LNCaP clone FGC (cell line): ENCODE data around the gene SSPN.

Experiments
- DNase-seq: peaks from one replicate; pipeline ENCODE4 v3.0.0-alpha.2; 2011; ENCODE audit warnings: low read depth
- H3K4me3 ChIP-seq: 2 replicates; pipeline ENCODE4 v1.5.1; 2011; ENCODE audit warnings: mild to moderate bottlenecking, low read depth, low read length, control low read depth
- TF ChIP-seq, protein P1 (sequence below): IDR thresholded peaks from 2 replicates; pipeline ENCODE4 v1.5.1; 2012; ENCODE audit warnings: mild to moderate bottlenecking; ENCODE audit not compliant: control insufficient read depth, insufficient read depth; ENCODE audit errors: extremely low read depth

Gene SSPN

DNA sequence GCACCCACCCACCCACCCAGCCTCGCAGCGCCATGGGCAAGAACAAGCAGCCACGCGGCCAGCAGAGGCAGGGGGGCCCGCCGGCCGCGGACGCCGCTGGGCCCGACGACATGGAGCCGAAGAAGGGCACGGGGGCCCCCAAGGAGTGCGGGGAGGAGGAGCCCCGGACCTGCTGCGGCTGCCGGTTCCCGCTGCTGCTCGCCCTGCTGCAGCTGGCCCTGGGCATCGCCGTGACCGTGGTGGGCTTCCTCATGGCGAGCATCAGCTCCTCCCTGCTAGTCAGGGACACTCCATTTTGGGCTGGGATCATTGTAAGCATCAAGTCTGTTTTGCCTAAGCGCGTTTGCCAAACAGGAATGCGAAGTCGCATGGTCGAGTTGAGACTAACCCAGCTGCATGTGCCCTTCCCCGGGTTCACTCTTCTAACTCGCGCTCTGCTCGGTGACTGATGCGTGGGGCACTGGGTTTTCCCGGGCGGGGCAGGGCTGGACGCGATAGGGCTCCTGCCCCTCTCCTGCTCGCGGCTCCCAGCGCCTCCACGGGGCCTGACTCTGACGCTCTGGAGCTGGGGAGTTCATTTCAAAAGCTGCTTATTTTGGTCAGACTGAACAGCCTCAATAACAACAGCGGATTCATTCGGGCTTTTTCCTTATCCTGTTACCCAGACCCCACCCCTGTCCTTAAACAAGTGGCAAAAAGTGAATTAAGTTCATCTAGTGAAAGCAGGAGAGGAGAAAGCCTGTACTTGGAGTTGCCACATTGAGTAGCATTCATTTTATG is 458 bp downstream of the SSPN start:
- TF ChIP-seq, protein P1, sequence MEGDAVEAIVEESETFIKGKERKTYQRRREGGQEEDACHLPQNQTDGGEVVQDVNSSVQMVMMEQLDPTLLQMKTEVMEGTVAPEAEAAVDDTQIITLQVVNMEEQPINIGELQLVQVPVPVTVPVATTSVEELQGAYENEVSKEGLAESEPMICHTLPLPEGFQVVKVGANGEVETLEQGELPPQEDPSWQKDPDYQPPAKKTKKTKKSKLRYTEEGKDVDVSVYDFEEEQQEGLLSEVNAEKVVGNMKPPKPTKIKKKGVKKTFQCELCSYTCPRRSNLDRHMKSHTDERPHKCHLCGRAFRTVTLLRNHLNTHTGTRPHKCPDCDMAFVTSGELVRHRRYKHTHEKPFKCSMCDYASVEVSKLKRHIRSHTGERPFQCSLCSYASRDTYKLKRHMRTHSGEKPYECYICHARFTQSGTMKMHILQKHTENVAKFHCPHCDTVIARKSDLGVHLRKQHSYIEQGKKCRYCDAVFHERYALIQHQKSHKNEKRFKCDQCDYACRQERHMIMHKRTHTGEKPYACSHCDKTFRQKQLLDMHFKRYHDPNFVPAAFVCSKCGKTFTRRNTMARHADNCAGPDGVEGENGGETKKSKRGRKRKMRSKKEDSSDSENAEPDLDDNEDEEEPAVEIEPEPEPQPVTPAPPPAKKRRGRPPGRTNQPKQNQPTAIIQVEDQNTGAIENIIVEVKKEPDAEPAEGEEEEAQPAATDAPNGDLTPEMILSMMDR = no peak
- H3K4me3 ChIP-seq = no peak overlapping the region
- DNase-seq = no peak

DNA sequence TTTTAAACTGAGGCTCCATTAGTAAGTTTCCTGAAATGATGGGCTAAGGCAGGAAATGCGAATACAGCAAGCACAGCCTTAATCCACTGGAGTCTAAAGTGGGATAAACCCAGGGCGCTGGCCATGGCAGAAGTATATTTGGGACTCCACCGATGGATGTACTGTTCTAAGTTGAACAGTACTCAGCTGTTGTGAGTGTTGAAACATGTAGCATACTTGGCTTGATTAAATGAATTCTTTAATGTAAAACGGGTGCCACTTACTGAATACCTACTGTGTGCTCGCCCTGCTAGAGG is 996 bp downstream of the SSPN start:
- no peak for DNase-seq
- H3K4me3 ChIP-seq = no peak overlapping the region
- TF ChIP-seq, protein P1 = no peak

DNA sequence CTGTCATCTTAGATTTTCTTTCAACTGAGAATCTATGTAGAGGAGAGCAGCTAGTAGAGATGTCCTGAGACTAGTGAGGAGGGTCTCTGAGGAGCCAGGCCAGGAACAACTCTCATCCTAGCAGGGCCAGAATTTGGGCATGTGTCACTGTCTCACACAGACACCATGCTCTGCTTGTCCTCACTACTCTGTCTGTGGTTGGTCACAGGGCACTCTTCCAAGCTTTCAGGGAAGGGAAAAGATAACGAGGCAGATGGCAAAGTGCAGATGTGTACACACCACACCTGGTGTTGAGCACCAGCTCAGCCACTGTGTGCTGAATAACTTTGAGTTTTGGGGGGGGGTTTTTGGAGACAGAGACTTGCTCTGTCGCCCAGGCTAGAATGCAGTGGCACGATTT is 2.5 kb downstream of the SSPN start:
- TF ChIP-seq, protein P1 = no peak
- DNase-seq = no peak

DNA sequence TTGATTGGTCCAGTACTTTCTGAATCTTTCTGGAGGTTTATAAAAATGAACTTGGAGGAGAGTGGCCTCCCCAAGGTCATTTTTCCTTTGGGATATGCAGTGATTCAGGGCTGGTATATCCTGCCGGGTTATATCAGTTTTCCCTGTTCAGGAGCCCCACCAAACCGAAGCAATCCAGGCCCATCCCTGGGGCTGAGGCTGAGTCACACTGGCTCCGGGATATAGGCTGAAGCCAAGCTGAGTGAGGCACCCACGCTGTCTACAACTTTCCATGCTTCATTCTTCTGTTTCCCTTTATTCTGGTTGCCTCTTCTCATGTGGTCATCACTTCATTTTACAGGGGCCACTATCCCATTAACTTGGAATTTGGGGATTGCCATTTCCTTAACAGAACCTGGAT is 3.4 kb downstream of the SSPN start:
- TF ChIP-seq, protein P1 = no peak
- no peak for DNase-seq
- H3K4me3 ChIP-seq = no peak overlapping the region

More for the DNA sequence above, 2.5 kb downstream of the SSPN start:
- no peak overlapping the region for H3K4me3 ChIP-seq

GRCh38 chr12:26203167-26203780 is 7.9 kb downstream of the SSPN start:
- no peak for DNase-seq
- H3K4me3 ChIP-seq = no peak overlapping the region
- TF ChIP-seq, protein P1 = no peak

- DNase-seq = no peak
- TF ChIP-seq, protein P1 = no peak
- no peak overlapping the region for H3K4me3 ChIP-seq
Observed at GRCh38 chr12:26204612-26205289, 9.4 kb downstream of the SSPN start.
